ENCODE results near the gene RAB4B.
A peak's percentile ranks its signal among the peaks of the same experiment; 100 is the strongest.

DNA sequence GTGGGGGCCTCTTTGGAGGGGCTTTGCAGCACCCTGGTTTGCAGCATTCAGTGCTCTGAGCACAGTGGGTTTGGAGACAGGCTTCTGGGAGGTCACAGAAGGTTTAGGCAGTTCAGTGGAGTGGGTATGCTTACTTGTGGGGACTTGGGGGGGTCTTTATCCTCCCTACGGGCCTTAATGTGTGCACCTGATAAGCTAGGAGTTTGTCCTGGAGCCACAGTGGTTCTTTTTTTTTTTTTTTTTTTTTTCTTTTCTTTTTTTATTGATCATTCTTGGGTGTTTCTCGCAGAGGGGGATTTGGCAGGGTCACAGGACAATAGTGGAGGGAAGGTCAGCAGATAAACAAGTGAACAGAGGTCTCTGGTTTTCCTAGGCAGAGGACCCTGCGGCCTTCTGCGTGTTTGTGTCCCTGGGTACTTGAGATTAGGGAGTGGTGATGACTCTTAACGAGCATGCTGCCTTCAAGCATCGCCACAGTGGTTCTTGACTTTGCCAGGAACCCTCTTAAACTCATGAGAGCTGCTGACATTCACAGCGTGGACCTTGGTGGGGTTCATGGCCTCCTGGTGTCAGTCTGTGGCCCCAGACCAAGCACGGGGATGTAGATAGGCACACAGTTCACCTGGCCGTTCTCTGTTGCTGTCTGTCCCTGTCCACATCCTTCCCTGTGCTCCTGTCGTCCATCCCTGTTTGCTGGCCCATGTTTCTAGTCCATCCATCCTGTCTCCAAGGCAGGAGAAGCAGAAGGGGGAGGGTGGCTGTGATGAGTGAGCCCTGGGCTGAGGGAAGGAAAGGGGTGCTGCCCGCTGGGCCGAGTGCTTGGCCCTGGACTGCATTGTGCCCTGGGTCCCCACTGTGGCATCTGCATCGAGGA lies 23.6 kb downstream of the RAB4B start:
- TF ChIP-seq, protein P1, sequence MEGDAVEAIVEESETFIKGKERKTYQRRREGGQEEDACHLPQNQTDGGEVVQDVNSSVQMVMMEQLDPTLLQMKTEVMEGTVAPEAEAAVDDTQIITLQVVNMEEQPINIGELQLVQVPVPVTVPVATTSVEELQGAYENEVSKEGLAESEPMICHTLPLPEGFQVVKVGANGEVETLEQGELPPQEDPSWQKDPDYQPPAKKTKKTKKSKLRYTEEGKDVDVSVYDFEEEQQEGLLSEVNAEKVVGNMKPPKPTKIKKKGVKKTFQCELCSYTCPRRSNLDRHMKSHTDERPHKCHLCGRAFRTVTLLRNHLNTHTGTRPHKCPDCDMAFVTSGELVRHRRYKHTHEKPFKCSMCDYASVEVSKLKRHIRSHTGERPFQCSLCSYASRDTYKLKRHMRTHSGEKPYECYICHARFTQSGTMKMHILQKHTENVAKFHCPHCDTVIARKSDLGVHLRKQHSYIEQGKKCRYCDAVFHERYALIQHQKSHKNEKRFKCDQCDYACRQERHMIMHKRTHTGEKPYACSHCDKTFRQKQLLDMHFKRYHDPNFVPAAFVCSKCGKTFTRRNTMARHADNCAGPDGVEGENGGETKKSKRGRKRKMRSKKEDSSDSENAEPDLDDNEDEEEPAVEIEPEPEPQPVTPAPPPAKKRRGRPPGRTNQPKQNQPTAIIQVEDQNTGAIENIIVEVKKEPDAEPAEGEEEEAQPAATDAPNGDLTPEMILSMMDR (IDR thresholded peaks at IDR 0.05 in 8 of 11, conservative IDR thresholded peaks at IDR 0.05 in 3 of 11): no peak
- TF ChIP-seq POLR2A (IDR thresholded peaks at IDR 0.05): no peak
- TF ChIP-seq POLR2AphosphoS5 (IDR thresholded peaks at IDR 0.05): peak in 1 of 3 donors; percentile 1
